Neural cell (in vitro differentiated cells): ENCODE data around the gene IL6ST. TPM values are rescaled to one million over a fixed set of nuclear protein-coding genes. Genes with fewer than 3 reads are reported as not detected.

Experiments used
- H2AFZ ChIP-seq: fragments of 200-600, 300-800 bp; sonication (generic), shearing (Covaris generic); 2 replicates; pipeline ENCODE4 v1.6.0; 2014; ENCODE audit warnings: low read depth, mild to moderate bottlenecking, antibody characterized with exemption, low read length, moderate library complexity
- H3F3A ChIP-seq: fragments of 200-600 bp; shearing (Covaris generic); 2 replicates; pipeline ENCODE4 v1.6.1; 2016; ENCODE audit warnings: mild to moderate bottlenecking, moderate library complexity, mixed read lengths, antibody characterized with exemption, low read length; ENCODE audit not compliant: insufficient read depth, poor library complexity, severe bottlenecking
- H3K27ac ChIP-seq: fragments of 200-600, 300-800 bp; sonication (generic), shearing (Covaris generic); 2 replicates; pipeline ENCODE4 v1.5.1; 2014; ENCODE audit warnings: mild to moderate bottlenecking, low read length, moderate library complexity
- H3K27me3 ChIP-seq: fragments of 300-800, 200-600 bp; sonication (generic), shearing (Covaris generic); 2 replicates; pipeline ENCODE4 v1.6.0; 2014; ENCODE audit warnings: mild to moderate bottlenecking, low read depth, low read length, moderate library complexity; ENCODE audit not compliant: insufficient read depth
- H3K36me3 ChIP-seq: fragments of 300-800, 200-600 bp; sonication (generic), shearing (Covaris generic); 2 replicates; pipeline ENCODE4 v1.5.1; 2014; ENCODE audit warnings: mild to moderate bottlenecking, antibody characterized with exemption, low read length, moderate library complexity; ENCODE audit not compliant: insufficient read depth
- H3K4me2 ChIP-seq: fragments of 300-800, 200-600 bp; sonication (generic), shearing (Covaris generic); 2 replicates; pipeline ENCODE4 v1.6.0; 2014; ENCODE audit warnings: mild to moderate bottlenecking, low read length
- H3K4me3 ChIP-seq: fragments of 300-800, 200-600 bp; sonication (generic), shearing (Covaris generic); 2 replicates; pipeline ENCODE4 v1.5.1; 2014; ENCODE audit warnings: mild to moderate bottlenecking, low read length, moderate library complexity
- H3K79me2 ChIP-seq: fragments of 200-600 bp; shearing (Covaris generic); replicated peaks from 2 replicates; pipeline ENCODE4 v1.6.0; 2014; ENCODE audit warnings: mild to moderate bottlenecking, low read length, moderate library complexity; ENCODE audit not compliant: insufficient read depth
- H3K9ac ChIP-seq: fragments of 300-800, 200-600 bp; sonication (generic), shearing (Covaris generic); 2 replicates; pipeline ENCODE4 v1.6.1; 2016; ENCODE audit warnings: mild to moderate bottlenecking, low read length, mixed read lengths
- H3K9me2 ChIP-seq: fragments of 200-600 bp; shearing (Covaris generic); 2 replicates; pipeline ENCODE4 v1.6.1; 2016; ENCODE audit warnings: mild to moderate bottlenecking, low read length, mixed read lengths; ENCODE audit not compliant: insufficient read depth
- H3K9me3 ChIP-seq: fragments of 200-600, 300-800 bp; sonication (generic), shearing (Covaris generic); 2 replicates; pipeline ENCODE4 v1.6.1; 2016; ENCODE audit warnings: mild to moderate bottlenecking, mixed run types, low read length, moderate library complexity, mixed read lengths
- H4K20me1 ChIP-seq: fragments of 200-600 bp; shearing (Covaris generic); 2 replicates; pipeline ENCODE4 v1.6.1; 2016; ENCODE audit warnings: mild to moderate bottlenecking, mixed run types; ENCODE audit not compliant: insufficient read depth
- EP300 ChIP-seq: fragments of 450-650 bp; conservative IDR thresholded peaks from 2 replicates; pipeline ENCODE4 v1.6.1; 2014; ENCODE audit warnings: antibody characterized with exemption, mild to moderate bottlenecking, moderate library complexity; ENCODE audit not compliant: poor library complexity, severe bottlenecking
- EZH2 ChIP-seq: fragments of 200-600, 300-800 bp; shearing (Covaris generic), sonication (generic); IDR thresholded peaks from 2 replicates; pipeline ENCODE4 v1.6.1; 2014; ENCODE audit warnings: antibody characterized with exemption, low read length, borderline replicate concordance, mild to moderate bottlenecking; ENCODE audit not compliant: insufficient read depth, poor library complexity, severe bottlenecking
- MXI1 ChIP-seq: fragments of 450-650 bp; conservative IDR thresholded peaks from 2 replicates; pipeline ENCODE4 v1.6.1; 2014; ENCODE audit warnings: antibody characterized with exemption, mild to moderate bottlenecking; ENCODE audit not compliant: poor library complexity, severe bottlenecking
- POLR2AphosphoS5 ChIP-seq: IDR thresholded peaks from 2 replicates; pipeline ENCODE4 v1.6.1; 2012
- RAD21 ChIP-seq: fragments of 450-650 bp; conservative IDR thresholded peaks from 2 replicates; pipeline ENCODE4 v1.6.1; 2014; ENCODE audit warnings: antibody characterized with exemption, mild to moderate bottlenecking, moderate library complexity
- SMC3 ChIP-seq: fragments of 450-650 bp; conservative IDR thresholded peaks from 2 replicates; pipeline ENCODE4 v1.6.1; 2014; ENCODE audit warnings: antibody characterized with exemption, mild to moderate bottlenecking, moderate library complexity; ENCODE audit not compliant: poor library complexity
- TAF1 ChIP-seq: IDR thresholded peaks from 2 replicates; pipeline ENCODE4 v1.6.1; 2012; ENCODE audit warnings: low read depth
- polyA plus RNA-seq: library from polyadenylated mRNA; depleted of rRNA; stranded (reverse); fragments of >200 nt; gene quantifications from 2 replicates; pipeline ENCODE4 v1.2.3, GENCODE V29; 2014
- TF ChIP-seq, protein P1 (sequence below): fragments of 450-650 bp; IDR thresholded peaks from 2 replicates; pipeline ENCODE4 v1.5.1; 2014; ENCODE audit warnings: antibody characterized with exemption, mild to moderate bottlenecking, moderate library complexity; ENCODE audit not compliant: poor library complexity, severe bottlenecking
- TF ChIP-seq, protein P2 (sequence below): IDR thresholded peaks from 2 replicates; pipeline ENCODE4 v1.6.1; 2012; ENCODE audit warnings: borderline replicate concordance

IL6ST gene
- polyA plus RNA-seq, 1 donor from 2014 or later = 19.7 TPM

DNA sequence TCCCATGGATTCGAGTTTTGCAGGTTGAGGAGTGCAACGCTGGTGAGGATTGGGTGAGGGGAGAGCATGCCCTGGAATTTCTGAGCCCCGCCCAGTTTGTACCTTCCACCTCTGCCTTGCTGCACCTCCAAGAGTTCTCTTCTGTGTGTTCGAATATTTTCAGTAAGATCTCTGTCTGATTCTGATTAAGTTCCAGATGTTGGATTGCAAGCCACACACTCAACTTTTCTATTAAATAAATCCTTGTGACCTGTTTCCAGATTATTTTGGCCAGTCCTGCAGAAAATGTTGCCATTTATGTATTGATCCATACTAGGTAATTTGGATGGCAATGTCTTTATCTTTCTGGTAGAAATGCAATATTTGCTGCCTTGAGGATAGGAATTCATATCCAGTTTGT is 89.5 kb downstream of the IL6ST start:
- Histone ChIP-seq H3K27ac (no peak overlapping the region), H3K79me2 (no peaks in the 10 kb centered on the region), H2AFZ (no peak overlapping the region), H3K9me3 (no peaks in the 10 kb centered on the region), H3K36me3 (no peaks in the 10 kb centered on the region), H4K20me1 (no peaks in the 10 kb centered on the region), H3K27me3 (no peaks in the 10 kb centered on the region), H3F3A (no peaks in the 10 kb centered on the region), H3K9me2 (no peaks in the 10 kb centered on the region), H3K4me2 (no peak overlapping the region), H3K4me3 (no peak overlapping the region), H3K9ac (no peak overlapping the region)
- TF ChIP-seq TAF1 (no peak), MXI1 (no peak), SMC3 (no peak)
- TF ChIP-seq, protein P1, sequence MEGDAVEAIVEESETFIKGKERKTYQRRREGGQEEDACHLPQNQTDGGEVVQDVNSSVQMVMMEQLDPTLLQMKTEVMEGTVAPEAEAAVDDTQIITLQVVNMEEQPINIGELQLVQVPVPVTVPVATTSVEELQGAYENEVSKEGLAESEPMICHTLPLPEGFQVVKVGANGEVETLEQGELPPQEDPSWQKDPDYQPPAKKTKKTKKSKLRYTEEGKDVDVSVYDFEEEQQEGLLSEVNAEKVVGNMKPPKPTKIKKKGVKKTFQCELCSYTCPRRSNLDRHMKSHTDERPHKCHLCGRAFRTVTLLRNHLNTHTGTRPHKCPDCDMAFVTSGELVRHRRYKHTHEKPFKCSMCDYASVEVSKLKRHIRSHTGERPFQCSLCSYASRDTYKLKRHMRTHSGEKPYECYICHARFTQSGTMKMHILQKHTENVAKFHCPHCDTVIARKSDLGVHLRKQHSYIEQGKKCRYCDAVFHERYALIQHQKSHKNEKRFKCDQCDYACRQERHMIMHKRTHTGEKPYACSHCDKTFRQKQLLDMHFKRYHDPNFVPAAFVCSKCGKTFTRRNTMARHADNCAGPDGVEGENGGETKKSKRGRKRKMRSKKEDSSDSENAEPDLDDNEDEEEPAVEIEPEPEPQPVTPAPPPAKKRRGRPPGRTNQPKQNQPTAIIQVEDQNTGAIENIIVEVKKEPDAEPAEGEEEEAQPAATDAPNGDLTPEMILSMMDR = no peak

DNA sequence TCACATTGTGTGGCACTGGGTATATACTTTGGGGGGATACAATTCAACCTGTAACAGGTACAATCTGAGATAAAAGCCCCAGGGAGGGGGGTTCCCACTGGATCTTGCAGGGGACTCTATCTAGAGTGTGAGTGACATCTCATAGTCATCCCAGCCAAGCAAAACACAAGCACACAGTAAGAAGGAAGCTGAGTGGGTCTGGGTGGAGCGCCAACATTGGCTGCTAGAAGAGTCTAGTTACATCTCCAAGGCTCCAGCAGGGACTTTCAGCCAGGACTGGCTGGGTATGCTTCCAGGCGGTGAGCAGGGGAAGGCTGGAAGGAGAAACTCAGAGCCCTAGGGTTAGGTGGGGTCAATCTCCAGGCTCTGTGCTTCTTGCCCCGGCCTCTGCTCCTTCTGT is 90.6 kb downstream of the IL6ST start:
- TF ChIP-seq, protein P2, sequence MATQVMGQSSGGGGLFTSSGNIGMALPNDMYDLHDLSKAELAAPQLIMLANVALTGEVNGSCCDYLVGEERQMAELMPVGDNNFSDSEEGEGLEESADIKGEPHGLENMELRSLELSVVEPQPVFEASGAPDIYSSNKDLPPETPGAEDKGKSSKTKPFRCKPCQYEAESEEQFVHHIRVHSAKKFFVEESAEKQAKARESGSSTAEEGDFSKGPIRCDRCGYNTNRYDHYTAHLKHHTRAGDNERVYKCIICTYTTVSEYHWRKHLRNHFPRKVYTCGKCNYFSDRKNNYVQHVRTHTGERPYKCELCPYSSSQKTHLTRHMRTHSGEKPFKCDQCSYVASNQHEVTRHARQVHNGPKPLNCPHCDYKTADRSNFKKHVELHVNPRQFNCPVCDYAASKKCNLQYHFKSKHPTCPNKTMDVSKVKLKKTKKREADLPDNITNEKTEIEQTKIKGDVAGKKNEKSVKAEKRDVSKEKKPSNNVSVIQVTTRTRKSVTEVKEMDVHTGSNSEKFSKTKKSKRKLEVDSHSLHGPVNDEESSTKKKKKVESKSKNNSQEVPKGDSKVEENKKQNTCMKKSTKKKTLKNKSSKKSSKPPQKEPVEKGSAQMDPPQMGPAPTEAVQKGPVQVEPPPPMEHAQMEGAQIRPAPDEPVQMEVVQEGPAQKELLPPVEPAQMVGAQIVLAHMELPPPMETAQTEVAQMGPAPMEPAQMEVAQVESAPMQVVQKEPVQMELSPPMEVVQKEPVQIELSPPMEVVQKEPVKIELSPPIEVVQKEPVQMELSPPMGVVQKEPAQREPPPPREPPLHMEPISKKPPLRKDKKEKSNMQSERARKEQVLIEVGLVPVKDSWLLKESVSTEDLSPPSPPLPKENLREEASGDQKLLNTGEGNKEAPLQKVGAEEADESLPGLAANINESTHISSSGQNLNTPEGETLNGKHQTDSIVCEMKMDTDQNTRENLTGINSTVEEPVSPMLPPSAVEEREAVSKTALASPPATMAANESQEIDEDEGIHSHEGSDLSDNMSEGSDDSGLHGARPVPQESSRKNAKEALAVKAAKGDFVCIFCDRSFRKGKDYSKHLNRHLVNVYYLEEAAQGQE = no peak
- no peak for TF ChIP-seq EP300
- Histone ChIP-seq H3K9ac (no peak overlapping the region), H3K79me2 (no peaks in the 10 kb centered on the region), H3K4me2 (no peak overlapping the region), H3K9me3 (no peaks in the 10 kb centered on the region), H3K27me3 (no peaks in the 10 kb centered on the region), H4K20me1 (no peaks in the 10 kb centered on the region), H2AFZ (no peak overlapping the region), H3K4me3 (no peak overlapping the region), H3F3A (no peaks in the 10 kb centered on the region), H3K9me2 (no peaks in the 10 kb centered on the region), H3K36me3 (no peaks in the 10 kb centered on the region), H3K27ac (no peak overlapping the region)

DNA sequence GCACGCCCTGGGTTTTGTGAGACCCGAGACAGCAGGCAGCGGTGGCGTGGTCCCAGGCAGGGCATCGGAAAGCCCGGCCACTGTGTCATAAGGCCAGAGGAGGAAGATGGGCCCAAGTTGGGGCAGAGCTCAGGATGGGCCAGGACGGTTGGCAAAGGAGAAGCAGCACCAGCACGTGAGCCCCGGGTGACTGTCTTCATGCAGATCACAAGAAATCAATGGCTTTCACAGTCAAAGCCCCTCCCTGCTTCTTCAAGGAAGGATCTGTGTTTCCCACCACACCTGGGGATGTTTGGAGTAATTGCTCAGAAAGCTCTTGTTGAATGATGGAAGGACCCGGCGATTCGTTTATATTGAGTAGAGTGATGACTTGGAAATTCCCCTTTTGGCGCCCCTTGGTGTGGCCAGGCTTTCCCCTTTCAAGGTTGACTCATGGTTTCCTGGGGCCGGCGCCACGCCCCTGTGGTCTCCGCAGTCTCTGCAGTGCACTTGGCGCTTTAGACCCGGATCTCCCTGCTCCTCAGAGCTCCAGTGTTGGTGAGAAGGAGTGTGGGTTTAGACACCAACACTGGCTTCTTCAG is 91.6 kb downstream of the IL6ST start:
- Histone ChIP-seq H3F3A (no peaks in the 10 kb centered on the region), H3K36me3 (no peaks in the 10 kb centered on the region), H2AFZ (no peak overlapping the region), H3K4me3 (no peak overlapping the region), H3K9ac (no peak overlapping the region), H3K4me2 (no peak overlapping the region), H4K20me1 (no peaks in the 10 kb centered on the region), H3K27ac (no peak overlapping the region), H3K27me3 (no peaks in the 10 kb centered on the region), H3K79me2 (no peaks in the 10 kb centered on the region), H3K9me3 (no peaks in the 10 kb centered on the region), H3K9me2 (no peaks in the 10 kb centered on the region)
- no peak for TF ChIP-seq MXI1
- no peak for TF ChIP-seq EZH2
- no peak for TF ChIP-seq POLR2AphosphoS5
- no peak for TF ChIP-seq RAD21
- TF ChIP-seq, protein P2 = no peak
- no peak for TF ChIP-seq SMC3
- TF ChIP-seq EP300 = no peak
- TF ChIP-seq, protein P1 = no peak
- TF ChIP-seq TAF1 = no peak
